ENCODE data around the gene RGS19. TPM values are rescaled to one million over a fixed set of nuclear protein-coding genes. Genes with fewer than 3 reads are reported as not detected.

Gene RGS19
- total and polyA plus RNA-seq, 2 of the 8 experiments (the other 6 are each of a cell fraction or from before 2014, with no cell fraction given), result 12.7 to 16.8 TPM

GRCh38 chr20:64023361-64024140 lies 55.8 kb downstream of the RGS19 start:
- H4K91ac ChIP-seq (replicated peaks; ENCODE audit: insufficient read length, low read length), result no peak overlapping the region
- H2BK12ac ChIP-seq (ENCODE audit: low read depth, low read length), result no peak overlapping the region
- H3K23me2 ChIP-seq (ENCODE audit: low read depth, low read length), result 0 out of 2 replicates have a peak, but pooled peaks cover 4% of the 10 kb centered on the region
- no peak overlapping the region for H3K23ac ChIP-seq (ENCODE audit: insufficient read length)
- WGBS, 2 experiments (ENCODE audit: extremely low coverage in 1 of 2, insufficient coverage in 1 of 2, insufficient read length in 1 of 2, insufficient replicate concordance in 2 of 2, low coverage in 1 of 2, low lambda C conversion rate in 2 of 2, missing lambda C conversion rate in 1 of 2), result 92% methylated on average over 15 of the region's 15 CpGs; no CpG with 5 or more reads in 1 of the 2 experiments
- H2AFZ ChIP-seq (ENCODE audit: low read length), result no peak overlapping the region
- no peak overlapping the region for H2BK5ac ChIP-seq (ENCODE audit: low read depth, low read length)
- no peaks in the 10 kb centered on the region for H3K4me1 ChIP-seq (replicated peaks in 1 of 4; ENCODE audit: control insufficient read depth in 3 of 4, insufficient read depth in 4 of 4, low read length in 3 of 4)
- no peak for FAIRE-seq
- peaks cover 10% of the 10 kb centered on the region for H3K79me1 ChIP-seq (ENCODE audit: low read depth, low read length)
- H4K5ac ChIP-seq (ENCODE audit: insufficient read length, low read depth, low read length), result no peak overlapping the region
- peaks cover 22 to 47% (median 45%) of the 10 kb centered on the region in 4 experiments for H3K36me3 ChIP-seq (ENCODE audit: control insufficient read depth in 2 of 4, insufficient read depth in 4 of 4, low read length in 3 of 4)
- no peak overlapping the region for H3K27ac ChIP-seq (ENCODE audit: low read depth, low read length)
- H3K4ac ChIP-seq (replicated peaks; ENCODE audit: insufficient read length, low read depth, low read length), result no peak overlapping the region
- H2BK15ac ChIP-seq (ENCODE audit: low read length), result no peak overlapping the region
- peaks cover 3 to 21% of the 10 kb centered on the region in 2 experiments for H4K20me1 ChIP-seq (replicated peaks in 1 of 2; ENCODE audit: control insufficient read depth in 1 of 2, insufficient read depth in 2 of 2, low read length in 2 of 2)
- POLR2A ChIA-PET (ENCODE audit: partially characterized antibody), result interaction anchor here (1.5 kb wide), 1 partner anchor 10 kb away, joined by 5 read pairs; no protein-coding TSS in a partner anchor
- H2AK5ac ChIP-seq (ENCODE audit: low read depth, low read length), result no peak overlapping the region
- H3K4me3 ChIP-seq (ENCODE audit: extremely low read depth in 1 of 4, insufficient read depth in 2 of 4, low read depth in 3 of 4, low read length in 4 of 4), result no peak overlapping the region
- no peak overlapping the region for H3K14ac ChIP-seq (ENCODE audit: insufficient read length)
- no peak overlapping the region for H3K9ac ChIP-seq (replicated peaks in 1 of 4; ENCODE audit: extremely low read depth in 1 of 4, low read depth in 3 of 4, low read length in 3 of 4)
- no peak overlapping the region for H3K56ac ChIP-seq (replicated peaks; ENCODE audit: insufficient read length, low read depth, low read length)
- H3K27me3 ChIP-seq (replicated peaks in 1 of 4; ENCODE audit: control insufficient read depth in 3 of 4, extremely low read depth in 1 of 4, insufficient read depth in 3 of 4, low read length in 3 of 4), result no peaks in the 10 kb centered on the region
- H3K79me2 ChIP-seq (ENCODE audit: control insufficient read depth in 1 of 2, insufficient read depth in 2 of 2, low read length in 2 of 2), result no peaks in the 10 kb centered on the region
- H2BK20ac ChIP-seq (ENCODE audit: low read length), result no peak overlapping the region
- H3K18ac ChIP-seq (ENCODE audit: extremely low read depth, low read length), result no peak overlapping the region
- DNase-seq (ENCODE audit: low read depth in 1 of 2, low spot score in 2 of 2), result no peak
- no peak overlapping the region for H3K4me2 ChIP-seq (ENCODE audit: insufficient read depth in 1 of 2, low read depth in 2 of 2, low read length in 2 of 2)
- H4K8ac ChIP-seq (ENCODE audit: extremely low read depth, insufficient read depth, low read length), result no peak overlapping the region; the same call in 1 of the 2 replicates
- CTCF ChIA-PET (ENCODE audit: partially characterized antibody), result interaction anchor here (0.6 to 0.7 kb wide), 2 partner anchors 15 to 20 kb away, joined by 3 to 5 read pairs; no protein-coding TSS in a partner anchor
- H2BK120ac ChIP-seq (replicated peaks; ENCODE audit: low read depth, low read length), result no peak overlapping the region
- no peaks in the 10 kb centered on the region for H3K9me3 ChIP-seq (ENCODE audit: insufficient read depth in 2 of 2, low read depth in 1 of 2, low read length in 1 of 2)
- TF ChIP-seq MAX (IDR thresholded peaks at IDR 0.05), result no peak
- no peak for TF ChIP-seq SUZ12 (IDR thresholded peaks at IDR 0.05; ENCODE audit: low read length)
- no peak for TF ChIP-seq YY1 (IDR thresholded peaks at IDR 0.05; ENCODE audit: low read depth, low read length)
- TF ChIP-seq ZNF274 (IDR thresholded peaks at IDR 0.05; ENCODE audit: borderline replicate concordance, extremely low read depth, low read length), result no peak
- no peak for TF ChIP-seq E2F6 (IDR thresholded peaks at IDR 0.05)
- TF ChIP-seq BACH1 (IDR thresholded peaks at IDR 0.05; ENCODE audit: low read length), result no peak
- TF ChIP-seq RFX5 (IDR thresholded peaks at IDR 0.05; ENCODE audit: borderline replicate concordance, low read depth, low read length), result no peak
- no peak for TF ChIP-seq RAD21 (IDR thresholded peaks at IDR 0.05 in 1 of 2, conservative IDR thresholded peaks at IDR 0.05 in 1 of 2; ENCODE audit: low read depth in 2 of 2, low read length in 2 of 2)
- no peak for TF ChIP-seq CHD2 (IDR thresholded peaks at IDR 0.05; ENCODE audit: low read length)
- no peak for TF ChIP-seq TEAD4 (IDR thresholded peaks at IDR 0.05; ENCODE audit: low read depth, low read length)
